ENCODE data around the gene JAM3. TPM values are rescaled to one million over a fixed set of nuclear protein-coding genes. Genes with fewer than 3 reads are reported as not detected.
"Not testable (repeated sequence)": the region's sequence is repeated elsewhere in the genome, so short reads cannot be mapped to it uniquely, and the experiment has no call there.

JAM3 gene
- total and polyA plus RNA-seq, 2 donors (not counting 3 experiments of a cell fraction or from before 2014, with no cell fraction given) = 78.8 to 137 TPM

DNA sequence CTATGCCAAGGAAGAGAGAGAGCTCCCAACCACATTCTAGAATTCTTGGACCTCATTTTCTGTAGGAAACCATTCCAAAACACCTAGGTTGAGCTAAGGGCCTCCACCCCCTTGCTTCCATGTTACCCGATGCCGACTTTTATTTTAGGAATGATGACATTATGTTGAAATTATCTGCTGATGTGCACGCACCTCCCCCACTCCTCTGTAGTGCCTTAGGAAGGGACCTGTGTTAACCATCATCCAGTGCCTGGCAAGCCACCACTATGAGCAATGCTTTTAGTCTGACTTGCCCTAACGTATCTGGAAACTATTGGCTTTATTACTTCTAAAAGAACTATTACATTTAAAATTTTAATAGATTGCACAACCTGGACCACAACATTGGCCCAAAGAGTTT lies 112.8 kb downstream of the JAM3 start:
- Histone ChIP-seq H3K9me3 (replicated peaks; ENCODE audit: control insufficient read depth, insufficient read depth, low read length) (no peaks in the 10 kb centered on the region), H3K27ac (ENCODE audit: insufficient read depth, low read depth, low read length) (no peak overlapping the region), H3K27me3 (ENCODE audit: control insufficient read depth in 2 of 2, insufficient read depth in 2 of 2, low read length in 2 of 2) (no peaks in the 10 kb centered on the region), H3K4me2 (ENCODE audit: insufficient read depth, low read length) (no peak overlapping the region), H2AFZ (ENCODE audit: low read depth, low read length) (no peak overlapping the region), H3K36me3 (ENCODE audit: control insufficient read depth in 2 of 2, extremely low read depth in 1 of 2, insufficient read depth in 2 of 2, low read length in 2 of 2) (peaks cover 2 to 4% of the 10 kb centered on the region in 2 experiments), H3K4me3 (replicated peaks in 1 of 3; ENCODE audit: insufficient read depth in 1 of 3, low read depth in 1 of 3, low read length in 3 of 3) (no peak overlapping the region), H4K20me1 (replicated peaks; ENCODE audit: control insufficient read depth, extremely low read depth, insufficient read depth, low read length) (no peaks in the 10 kb centered on the region), H3K9me1 (replicated peaks; ENCODE audit: control insufficient read depth, extremely low read depth, insufficient read depth, low read length) (no peaks in the 10 kb centered on the region), H3K4me1 (ENCODE audit: control insufficient read depth, extremely low read depth, insufficient read depth, low read length) (no peaks in the 10 kb centered on the region), H3K79me2 (ENCODE audit: control insufficient read depth, insufficient read depth, low read length) (no peaks in the 10 kb centered on the region), H3K9ac (replicated peaks; ENCODE audit: extremely low read depth, insufficient read depth, low read length) (no peak overlapping the region)
- FAIRE-seq (no peak), DNase-seq (ENCODE audit: low read depth, low spot score) (no peak)
- intact Hi-C loops (cut with micrococcal nuclease) (no loop called here), dilution Hi-C loops (cut with MboI; ENCODE audit: extremely low pct_ligation_motif_present, low sequenced_read_pairs) (no loop called here)
- ChIA-PET CTCF (interaction anchor here (0.9 kb wide), 1 partner anchor 14 kb away, joined by 4 read pairs; no protein-coding TSS in a partner anchor), POLR2A (no interaction called here)
- TF ChIP-seq FOS (IDR thresholded peaks at IDR 0.05; ENCODE audit: borderline replicate concordance, insufficient read depth, low read length) = no peak
- no peak for TF ChIP-seq JUN (IDR thresholded peaks at IDR 0.05; ENCODE audit: borderline replicate concordance, insufficient read depth, insufficient read length, low read depth)
- no peak for TF ChIP-seq POLR2AphosphoS5 (IDR thresholded peaks at IDR 0.05; ENCODE audit: insufficient read depth, low read depth, low read length)
- TF ChIP-seq EZH2 (IDR thresholded peaks at IDR 0.05; ENCODE audit: borderline replicate concordance, low read depth, low read length, severe bottlenecking) = no peak
- TF ChIP-seq, protein P1, sequence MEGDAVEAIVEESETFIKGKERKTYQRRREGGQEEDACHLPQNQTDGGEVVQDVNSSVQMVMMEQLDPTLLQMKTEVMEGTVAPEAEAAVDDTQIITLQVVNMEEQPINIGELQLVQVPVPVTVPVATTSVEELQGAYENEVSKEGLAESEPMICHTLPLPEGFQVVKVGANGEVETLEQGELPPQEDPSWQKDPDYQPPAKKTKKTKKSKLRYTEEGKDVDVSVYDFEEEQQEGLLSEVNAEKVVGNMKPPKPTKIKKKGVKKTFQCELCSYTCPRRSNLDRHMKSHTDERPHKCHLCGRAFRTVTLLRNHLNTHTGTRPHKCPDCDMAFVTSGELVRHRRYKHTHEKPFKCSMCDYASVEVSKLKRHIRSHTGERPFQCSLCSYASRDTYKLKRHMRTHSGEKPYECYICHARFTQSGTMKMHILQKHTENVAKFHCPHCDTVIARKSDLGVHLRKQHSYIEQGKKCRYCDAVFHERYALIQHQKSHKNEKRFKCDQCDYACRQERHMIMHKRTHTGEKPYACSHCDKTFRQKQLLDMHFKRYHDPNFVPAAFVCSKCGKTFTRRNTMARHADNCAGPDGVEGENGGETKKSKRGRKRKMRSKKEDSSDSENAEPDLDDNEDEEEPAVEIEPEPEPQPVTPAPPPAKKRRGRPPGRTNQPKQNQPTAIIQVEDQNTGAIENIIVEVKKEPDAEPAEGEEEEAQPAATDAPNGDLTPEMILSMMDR (IDR thresholded peaks at IDR 0.05; ENCODE audit: extremely low read depth in 1 of 2, insufficient read depth in 1 of 2, low read depth in 1 of 2, low read length in 2 of 2) = no peak
- TF ChIP-seq POLR2A (IDR thresholded peaks at IDR 0.05; ENCODE audit: low read depth, low read length) = no peak
- TF ChIP-seq MYC (IDR thresholded peaks at IDR 0.05; ENCODE audit: low read depth, low read length) = no peak
- TF ChIP-seq, protein P2, sequence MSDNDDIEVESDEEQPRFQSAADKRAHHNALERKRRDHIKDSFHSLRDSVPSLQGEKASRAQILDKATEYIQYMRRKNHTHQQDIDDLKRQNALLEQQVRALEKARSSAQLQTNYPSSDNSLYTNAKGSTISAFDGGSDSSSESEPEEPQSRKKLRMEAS (IDR thresholded peaks at IDR 0.05; ENCODE audit: insufficient read depth, insufficient read length) = no peak
- no peak for TF ChIP-seq GATA2 (IDR thresholded peaks at IDR 0.05; ENCODE audit: insufficient read depth, insufficient read length, low read depth, low read length)
- no TSS peak for BruUV-seq (replicated peaks)

DNA sequence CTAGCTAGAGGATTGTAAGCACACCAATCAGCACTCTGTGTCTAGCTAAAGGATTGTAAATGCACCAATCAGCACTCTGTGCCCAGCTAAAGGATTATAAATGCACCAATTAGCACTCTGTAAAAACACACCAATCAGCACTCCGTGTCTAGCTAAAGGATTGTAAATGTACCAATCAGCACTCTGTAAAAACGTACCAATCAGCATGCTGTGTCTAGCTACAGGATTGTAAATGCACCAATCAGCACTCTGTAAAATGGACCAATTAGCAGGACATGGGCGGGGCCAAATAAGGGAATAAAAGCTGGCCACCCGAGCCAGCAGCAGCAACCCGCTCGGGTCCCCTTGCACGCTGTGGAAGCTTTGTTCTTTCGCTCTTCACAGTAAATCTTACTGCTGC lies 119.2 kb downstream of the JAM3 start:
- BruUV-seq (replicated peaks); H3K4me1 ChIP-seq (ENCODE audit: control insufficient read depth, extremely low read depth, insufficient read depth, low read length); H3K27me3 ChIP-seq (ENCODE audit: control insufficient read depth in 2 of 2, insufficient read depth in 2 of 2, low read length in 2 of 2); H3K4me3 ChIP-seq (replicated peaks in 1 of 3; ENCODE audit: insufficient read depth in 1 of 3, low read depth in 1 of 3, low read length in 3 of 3); POLR2A ChIA-PET; H3K4me2 ChIP-seq (ENCODE audit: insufficient read depth, low read length); H2AFZ ChIP-seq (ENCODE audit: low read depth, low read length); intact Hi-C loops (cut with micrococcal nuclease); H3K9ac ChIP-seq (replicated peaks; ENCODE audit: extremely low read depth, insufficient read depth, low read length); dilution Hi-C loops (cut with MboI; ENCODE audit: extremely low pct_ligation_motif_present, low sequenced_read_pairs); H3K79me2 ChIP-seq (ENCODE audit: control insufficient read depth, insufficient read depth, low read length); H3K9me3 ChIP-seq (replicated peaks; ENCODE audit: control insufficient read depth, insufficient read depth, low read length); H3K27ac ChIP-seq (ENCODE audit: insufficient read depth, low read depth, low read length); FAIRE-seq; DNase-seq (ENCODE audit: low read depth, low spot score); H4K20me1 ChIP-seq (replicated peaks; ENCODE audit: control insufficient read depth, extremely low read depth, insufficient read depth, low read length); H3K9me1 ChIP-seq (replicated peaks; ENCODE audit: control insufficient read depth, extremely low read depth, insufficient read depth, low read length): not testable (repeated sequence)
- H3K36me3 ChIP-seq (ENCODE audit: control insufficient read depth in 2 of 2, extremely low read depth in 1 of 2, insufficient read depth in 2 of 2, low read length in 2 of 2) = peaks cover 2 to 10% of the 10 kb centered on the region in 2 experiments
- CTCF ChIA-PET = interaction anchor here (1.1 to 1.2 kb wide), 2 partner anchors 19 to 138 kb away, joined by 3 read pairs; no protein-coding TSS in a partner anchor
